HCT116 (cell line): ENCODE data around the gene ZBED1. TPM values are rescaled to one million over a fixed set of nuclear protein-coding genes. Genes with fewer than 3 reads are reported as not detected.

Experiments
- ATAC-seq: fragments of 200-7000 bp; cut with Tn5 transposase; 2 replicates; pipeline ENCODE4 v1.9.1; 2020; ENCODE audit warnings: mild to moderate bottlenecking, moderate library complexity
- BruUV-seq: library from RNA; stranded (reverse); fragments of 400-500 nt; replicated peaks from 2 replicates; lab custom pipeline; 2021; lab: Mats Ljungman, UMichigan
- CTCF ChIA-PET: fragments of 300-600 bp; sonication (Branson Sonifier 250); formaldehyde crosslinking; loops from one replicate; lab custom pipeline; 2021; ENCODE audit warnings: antibody characterized with exemption; lab: Charles Lee
- POLR2A ChIA-PET: fragments of 300-600, 350-600 bp; sonication (Branson Sonifier 250); formaldehyde crosslinking; loops from one replicate; lab custom pipeline; 2021; ENCODE audit warnings: antibody characterized with exemption; lab: Charles Lee
- RAD21 ChIA-PET, 2 experiments: fragments of 300-600 bp; sonication (Branson Sonifier 250); formaldehyde crosslinking; loops; one replicate each; lab custom pipeline; 2023; ENCODE audit warnings: low total read pairs in 2 of 2; ENCODE audit not compliant: uncharacterized antibody in 2 of 2, unreplicated experiment in 2 of 2, low non-redundant PET in 1 of 2; lab: Charles Lee
- DNase-seq: peaks from one replicate; pipeline ENCODE4 v3.0.0-alpha.2; 2010; ENCODE audit warnings: low read depth, low spot score
- H2AFZ ChIP-seq: fragments of 200-600 bp; shearing (Covaris generic), sonication (generic); 2 replicates; pipeline ENCODE4 v1.6.1; 2017; ENCODE audit warnings: low read depth, mixed run types, mixed read lengths, antibody characterized with exemption, low read length; ENCODE audit not compliant: poor library complexity, severe bottlenecking
- H3K27ac ChIP-seq: 2 replicates; pipeline ENCODE4 v1.5.1; 2012; ENCODE audit warnings: low read depth, low read length
- H3K27me3 ChIP-seq: fragments of 200-600 bp; sonication (generic); 2 replicates; pipeline ENCODE4 v1.6.1; 2016; ENCODE audit warnings: mixed run types, low read length, mixed read lengths; ENCODE audit not compliant: insufficient read depth
- H3K36me3 ChIP-seq, 2 experiments: fragments of 200-500 bp in 1 of 2; fragments of 200-600 bp in 1 of 2; sonication (Bioruptor generic) in 1 of 2; sonication (generic) in 1 of 2; 2 replicates each; pipeline versions ENCODE4 v1.5.1 to v1.6.1; 2014 to 2016; ENCODE audit warnings: low read length in 2 of 2, inconsistent platforms in 1 of 2, mixed read lengths in 1 of 2, mixed run types in 1 of 2; ENCODE audit not compliant: insufficient read depth in 2 of 2, control insufficient read depth in 1 of 2
- H3K4me1 ChIP-seq, 2 experiments: fragments of 200-600 bp in 1 of 2; sonication (generic) in 1 of 2; 2 replicates each; pipeline versions ENCODE4 v1.5.1 to v1.6.1; 2012 to 2017; ENCODE audit warnings: low read length in 2 of 2, inconsistent platforms in 1 of 2, mild to moderate bottlenecking in 1 of 2, mixed read lengths in 1 of 2, mixed run types in 1 of 2, moderate library complexity in 1 of 2; ENCODE audit not compliant: insufficient read depth in 2 of 2, control insufficient read depth in 1 of 2
- H3K4me2 ChIP-seq: fragments of 200-600 bp; sonication (generic); 2 replicates; pipeline ENCODE4 v1.6.1; 2017; ENCODE audit warnings: mixed run types, low read length, mixed read lengths
- H3K4me3 ChIP-seq, 2 experiments: fragments of 200-600 bp in 1 of 2; sonication (generic) in 1 of 2; replicated peaks in 1 of 2; 2 replicates each; pipeline ENCODE4 v1.5.1; 2011 to 2016; ENCODE audit warnings: low read length in 2 of 2, control low read depth in 1 of 2, low read depth in 1 of 2, mild to moderate bottlenecking in 1 of 2, mixed read lengths in 1 of 2, mixed run types in 1 of 2
- H3K79me2 ChIP-seq: fragments of 200-600 bp; sonication (generic); 2 replicates; pipeline ENCODE4 v1.6.1; 2017; ENCODE audit warnings: mild to moderate bottlenecking, mixed run types, low read length, moderate library complexity, mixed read lengths; ENCODE audit not compliant: insufficient read depth
- H3K9ac ChIP-seq: fragments of 200-600 bp; sonication (generic); 2 replicates; pipeline ENCODE4 v1.6.1; 2016; ENCODE audit warnings: low read length, mixed read lengths
- H3K9me2 ChIP-seq: fragments of 200-600 bp; sonication (generic), shearing (Covaris generic); 2 replicates; pipeline ENCODE4 v1.6.1; 2017; ENCODE audit warnings: mixed run types, mild to moderate bottlenecking, moderate library complexity; ENCODE audit not compliant: insufficient read depth
- H3K9me3 ChIP-seq, 2 experiments: fragments of 200-500 bp in 1 of 2; fragments of 200-600 bp in 1 of 2; sonication (Bioruptor generic) in 1 of 2; sonication (generic) in 1 of 2; 2 replicates each; pipeline ENCODE4 v1.6.1; 2014 to 2017; ENCODE audit warnings: low read length in 2 of 2, mixed read lengths in 2 of 2, inconsistent platforms in 1 of 2, low read depth in 1 of 2, mild to moderate bottlenecking in 1 of 2, mixed run types in 1 of 2, moderate library complexity in 1 of 2; ENCODE audit not compliant: control insufficient read depth in 1 of 2, insufficient read depth in 1 of 2
- H4K20me1 ChIP-seq: fragments of 200-600 bp; sonication (generic), shearing (Covaris generic); 2 replicates; pipeline ENCODE4 v1.6.1; 2017; ENCODE audit warnings: mixed run types, mild to moderate bottlenecking, moderate library complexity; ENCODE audit not compliant: insufficient read depth
- CBX3 ChIP-seq: IDR thresholded peaks from 2 replicates; pipeline ENCODE4 v1.6.1; 2012; ENCODE audit warnings: low read depth
- EGR1 ChIP-seq: IDR thresholded peaks from 2 replicates; pipeline ENCODE4 v1.6.1; 2012; ENCODE audit warnings: low read depth
- EZH2 ChIP-seq: fragments of 200-600 bp; sonication (generic); IDR thresholded peaks from 2 replicates; pipeline ENCODE4 v1.6.1; 2017; ENCODE audit warnings: antibody characterized with exemption, mixed run types
- JUND ChIP-seq: IDR thresholded peaks from 2 replicates; pipeline ENCODE4 v1.6.1; 2012
- SIN3A ChIP-seq: IDR thresholded peaks from 2 replicates; pipeline ENCODE4 v1.6.1; 2012; ENCODE audit warnings: low read depth
- ZFX ChIP-seq: fragments of 450-650 bp; IDR thresholded peaks from 2 replicates; pipeline ENCODE4 v1.6.1; 2017
- intact Hi-C: fragments of 100-400 bp; cut with micrococcal nuclease; formaldehyde crosslinking; loops from 2 replicates; pipeline ENCODE4 v1.10.0; 2022
- total RNA-seq: library from RNA; stranded (reverse); gene quantifications from one replicate; pipeline ENCODE4 v1.2.1, GENCODE V29; 2021; ENCODE audit not compliant: unreplicated experiment
- TF ChIP-seq, protein P1 (sequence below): IDR thresholded peaks from 2 replicates; pipeline ENCODE4 v1.6.1; 2012
- TF ChIP-seq, protein P2 (sequence below): IDR thresholded peaks from 2 replicates; pipeline ENCODE4 v1.6.1; 2012; ENCODE audit warnings: low read depth
- TF ChIP-seq, protein P3 (sequence below), 3 experiments: fragments of 200-600 bp in 1 of 3; sonication (generic) in 1 of 3; IDR thresholded peaks in 2 of 3; conservative IDR thresholded peaks in 1 of 3; 2 replicates each; pipeline ENCODE4 v1.5.1; 2012 to 2017; ENCODE audit warnings: low read depth in 2 of 3, low read length in 2 of 3, antibody characterized with exemption in 1 of 3, borderline replicate concordance in 1 of 3, control low read depth in 1 of 3, mild to moderate bottlenecking in 1 of 3, mixed read lengths in 1 of 3, mixed run types in 1 of 3, moderate library complexity in 1 of 3; ENCODE audit not compliant: insufficient read depth in 1 of 3
- TF ChIP-seq, protein P4 (sequence below): IDR thresholded peaks from 2 replicates; pipeline ENCODE4 v1.6.1; 2011; ENCODE audit warnings: mild to moderate bottlenecking, low read length, moderate library complexity; ENCODE audit not compliant: insufficient replicate concordance; ENCODE audit errors: extremely low read depth

The ZBED1 gene
- total RNA-seq, 1 experiment from 2014 or later: 21.0 TPM

DNA sequence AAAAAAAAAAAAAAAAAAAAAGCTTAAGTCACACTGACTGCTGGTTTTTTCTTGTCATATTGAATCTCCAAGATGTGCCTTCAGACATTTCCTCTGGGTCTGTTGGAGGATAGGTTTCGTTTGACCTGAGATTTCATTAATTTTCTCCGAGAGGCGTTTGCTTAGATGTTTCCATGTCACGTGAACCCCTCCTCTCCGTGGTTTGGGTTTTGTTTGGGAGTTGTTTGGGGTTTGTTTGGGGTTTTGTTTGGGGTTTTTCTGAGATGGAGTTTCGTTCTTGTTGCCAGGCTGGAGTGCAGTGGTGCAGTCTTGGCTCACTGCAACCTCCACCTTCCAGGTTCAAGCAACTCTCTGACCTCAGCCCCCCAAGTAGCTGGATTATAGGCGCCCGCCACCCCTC lies 40.8 kb upstream of the ZBED1 start:
- H4K20me1 ChIP-seq: no peaks in the 10 kb centered on the region
- H3K4me3 ChIP-seq: no peak overlapping the region

More for the DNA sequence above, 40.8 kb upstream of the ZBED1 start:
- Histone ChIP-seq H3K79me2 (no peaks in the 10 kb centered on the region), H3K9ac (no peak overlapping the region), H3K4me1 (no peaks in the 10 kb centered on the region; a peak in 1 of 4 replicates), H3K4me2 (no peak overlapping the region), H3K27ac (no peak overlapping the region), H3K9me3 (no peaks in the 10 kb centered on the region), H3K9me2 (no peaks in the 10 kb centered on the region), H2AFZ (no peak overlapping the region), H3K36me3 (no peaks in the 10 kb centered on the region), H3K27me3 (no peaks in the 10 kb centered on the region)
- ATAC-seq (no peak), DNase-seq (no peak)
- CTCF ChIA-PET: no interaction called here
- RAD21 ChIA-PET: no interaction called here
- intact Hi-C loops: no loop called here
- no TSS peak for BruUV-seq
- TF ChIP-seq, protein P1, sequence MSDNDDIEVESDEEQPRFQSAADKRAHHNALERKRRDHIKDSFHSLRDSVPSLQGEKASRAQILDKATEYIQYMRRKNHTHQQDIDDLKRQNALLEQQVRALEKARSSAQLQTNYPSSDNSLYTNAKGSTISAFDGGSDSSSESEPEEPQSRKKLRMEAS: no peak
- TF ChIP-seq EGR1: no peak
- no peak for TF ChIP-seq SIN3A
- TF ChIP-seq, protein P2, sequence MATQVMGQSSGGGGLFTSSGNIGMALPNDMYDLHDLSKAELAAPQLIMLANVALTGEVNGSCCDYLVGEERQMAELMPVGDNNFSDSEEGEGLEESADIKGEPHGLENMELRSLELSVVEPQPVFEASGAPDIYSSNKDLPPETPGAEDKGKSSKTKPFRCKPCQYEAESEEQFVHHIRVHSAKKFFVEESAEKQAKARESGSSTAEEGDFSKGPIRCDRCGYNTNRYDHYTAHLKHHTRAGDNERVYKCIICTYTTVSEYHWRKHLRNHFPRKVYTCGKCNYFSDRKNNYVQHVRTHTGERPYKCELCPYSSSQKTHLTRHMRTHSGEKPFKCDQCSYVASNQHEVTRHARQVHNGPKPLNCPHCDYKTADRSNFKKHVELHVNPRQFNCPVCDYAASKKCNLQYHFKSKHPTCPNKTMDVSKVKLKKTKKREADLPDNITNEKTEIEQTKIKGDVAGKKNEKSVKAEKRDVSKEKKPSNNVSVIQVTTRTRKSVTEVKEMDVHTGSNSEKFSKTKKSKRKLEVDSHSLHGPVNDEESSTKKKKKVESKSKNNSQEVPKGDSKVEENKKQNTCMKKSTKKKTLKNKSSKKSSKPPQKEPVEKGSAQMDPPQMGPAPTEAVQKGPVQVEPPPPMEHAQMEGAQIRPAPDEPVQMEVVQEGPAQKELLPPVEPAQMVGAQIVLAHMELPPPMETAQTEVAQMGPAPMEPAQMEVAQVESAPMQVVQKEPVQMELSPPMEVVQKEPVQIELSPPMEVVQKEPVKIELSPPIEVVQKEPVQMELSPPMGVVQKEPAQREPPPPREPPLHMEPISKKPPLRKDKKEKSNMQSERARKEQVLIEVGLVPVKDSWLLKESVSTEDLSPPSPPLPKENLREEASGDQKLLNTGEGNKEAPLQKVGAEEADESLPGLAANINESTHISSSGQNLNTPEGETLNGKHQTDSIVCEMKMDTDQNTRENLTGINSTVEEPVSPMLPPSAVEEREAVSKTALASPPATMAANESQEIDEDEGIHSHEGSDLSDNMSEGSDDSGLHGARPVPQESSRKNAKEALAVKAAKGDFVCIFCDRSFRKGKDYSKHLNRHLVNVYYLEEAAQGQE: no peak
- TF ChIP-seq EZH2: no peak
- TF ChIP-seq, protein P3, sequence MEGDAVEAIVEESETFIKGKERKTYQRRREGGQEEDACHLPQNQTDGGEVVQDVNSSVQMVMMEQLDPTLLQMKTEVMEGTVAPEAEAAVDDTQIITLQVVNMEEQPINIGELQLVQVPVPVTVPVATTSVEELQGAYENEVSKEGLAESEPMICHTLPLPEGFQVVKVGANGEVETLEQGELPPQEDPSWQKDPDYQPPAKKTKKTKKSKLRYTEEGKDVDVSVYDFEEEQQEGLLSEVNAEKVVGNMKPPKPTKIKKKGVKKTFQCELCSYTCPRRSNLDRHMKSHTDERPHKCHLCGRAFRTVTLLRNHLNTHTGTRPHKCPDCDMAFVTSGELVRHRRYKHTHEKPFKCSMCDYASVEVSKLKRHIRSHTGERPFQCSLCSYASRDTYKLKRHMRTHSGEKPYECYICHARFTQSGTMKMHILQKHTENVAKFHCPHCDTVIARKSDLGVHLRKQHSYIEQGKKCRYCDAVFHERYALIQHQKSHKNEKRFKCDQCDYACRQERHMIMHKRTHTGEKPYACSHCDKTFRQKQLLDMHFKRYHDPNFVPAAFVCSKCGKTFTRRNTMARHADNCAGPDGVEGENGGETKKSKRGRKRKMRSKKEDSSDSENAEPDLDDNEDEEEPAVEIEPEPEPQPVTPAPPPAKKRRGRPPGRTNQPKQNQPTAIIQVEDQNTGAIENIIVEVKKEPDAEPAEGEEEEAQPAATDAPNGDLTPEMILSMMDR (IDR thresholded peaks at IDR 0.05 in 2 of 3, conservative IDR thresholded peaks at IDR 0.05 in 1 of 3; ENCODE audit: borderline replicate concordance in 1 of 3, insufficient read depth in 1 of 3, low read depth in 2 of 3, low read length in 2 of 3): no peak
- TF ChIP-seq ZFX: no peak
- no peak for TF ChIP-seq CBX3
- no peak for TF ChIP-seq JUND
- TF ChIP-seq, protein P4, sequence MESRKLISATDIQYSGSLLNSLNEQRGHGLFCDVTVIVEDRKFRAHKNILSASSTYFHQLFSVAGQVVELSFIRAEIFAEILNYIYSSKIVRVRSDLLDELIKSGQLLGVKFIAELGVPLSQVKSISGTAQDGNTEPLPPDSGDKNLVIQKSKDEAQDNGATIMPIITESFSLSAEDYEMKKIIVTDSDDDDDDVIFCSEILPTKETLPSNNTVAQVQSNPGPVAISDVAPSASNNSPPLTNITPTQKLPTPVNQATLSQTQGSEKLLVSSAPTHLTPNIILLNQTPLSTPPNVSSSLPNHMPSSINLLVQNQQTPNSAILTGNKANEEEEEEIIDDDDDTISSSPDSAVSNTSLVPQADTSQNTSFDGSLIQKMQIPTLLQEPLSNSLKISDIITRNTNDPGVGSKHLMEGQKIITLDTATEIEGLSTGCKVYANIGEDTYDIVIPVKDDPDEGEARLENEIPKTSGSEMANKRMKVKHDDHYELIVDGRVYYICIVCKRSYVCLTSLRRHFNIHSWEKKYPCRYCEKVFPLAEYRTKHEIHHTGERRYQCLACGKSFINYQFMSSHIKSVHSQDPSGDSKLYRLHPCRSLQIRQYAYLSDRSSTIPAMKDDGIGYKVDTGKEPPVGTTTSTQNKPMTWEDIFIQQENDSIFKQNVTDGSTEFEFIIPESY: no peak
- POLR2A ChIA-PET: no interaction called here
